Stimulated activated CD4-positive, alpha-beta T cell treated with anti-CD3 and anti-CD28 coated beads, Interleukin-2, amount 100 ng/mL, for 4 hours (primary cell): Measurements from ENCODE around the gene SPDYE1.
"Not testable (repeated sequence)": the region's sequence is repeated elsewhere in the genome, so short reads cannot be mapped to it uniquely, and the experiment has no call there.

Experiments used
- DNase-seq: peaks from one replicate; pipeline ENCODE4 v3.0.0-alpha.2; 2020; ENCODE audit warnings: low read depth

The SPDYE1 gene

GRCh38 chr7:43997532-43997931 is at the start of gene SPDYE1:
Gene SPDYE1 (plus strand): TSS chr7:43997897. CDS start chr7:43999950, 2,053 bp downstream.
- DNase-seq = not testable (repeated sequence)

GRCh38 chr7:43952028-43952427 is 45.7 kb upstream of the SPDYE1 start:
- no peak for DNase-seq

GRCh38 chr7:43953071-43953470 is 44.6 kb upstream of the SPDYE1 start:
- no peak for DNase-seq

- DNase-seq = no peak
Observed at GRCh38 chr7:43954524-43955228, 43.0 kb upstream of the SPDYE1 start.

- DNase-seq = no peak
Observed at GRCh38 chr7:43956027-43956426, 41.7 kb upstream of the SPDYE1 start.

- DNase-seq = no peak
Observed at GRCh38 chr7:43960933-43961332, 36.8 kb upstream of the SPDYE1 start.

- not testable (repeated sequence) for DNase-seq
Observed at GRCh38 chr7:43966392-43966791, 31.3 kb upstream of the SPDYE1 start.

- DNase-seq = not testable (repeated sequence)
Observed at GRCh38 chr7:43968172-43969040, 29.3 kb upstream of the SPDYE1 start.

GRCh38 chr7:43969586-43969985 is 28.1 kb upstream of the SPDYE1 start:
- DNase-seq = not testable (repeated sequence)

- DNase-seq = not testable (repeated sequence)
Observed at GRCh38 chr7:43970698-43971097, 27.0 kb upstream of the SPDYE1 start.

- DNase-seq = not testable (repeated sequence)
Observed at GRCh38 chr7:43974033-43974573, 23.6 kb upstream of the SPDYE1 start.

GRCh38 chr7:43974725-43975482 is 22.8 kb upstream of the SPDYE1 start:
- not testable (repeated sequence) for DNase-seq

- DNase-seq = no peak
Observed at GRCh38 chr7:43977525-43977924, 20.2 kb upstream of the SPDYE1 start.

- not testable (repeated sequence) for DNase-seq
Observed at GRCh38 chr7:43978102-43978501, 19.6 kb upstream of the SPDYE1 start.

GRCh38 chr7:43982848-43983247 is 14.8 kb upstream of the SPDYE1 start:
- not testable (repeated sequence) for DNase-seq

- DNase-seq = not testable (repeated sequence)
Observed at GRCh38 chr7:43983736-43984135, 14.0 kb upstream of the SPDYE1 start.

GRCh38 chr7:43985904-43986864 is 11.5 kb upstream of the SPDYE1 start:
- peak; percentile 71 for DNase-seq

- not testable (repeated sequence) for DNase-seq
Observed at GRCh38 chr7:43987476-43987875, 10.2 kb upstream of the SPDYE1 start.

GRCh38 chr7:43990011-43990585 is 7.6 kb upstream of the SPDYE1 start:
- not testable (repeated sequence) for DNase-seq

- not testable (repeated sequence) for DNase-seq
Observed at GRCh38 chr7:43990829-43991228, 6.9 kb upstream of the SPDYE1 start.
